ENCODE results near the gene TENM4.

TENM4 gene

GRCh38 chr11:78952175-78952574 is 488.7 kb downstream of the TENM4 start:
- H3K36me3 Mint-ChIP-seq (ENCODE audit: insufficient read depth), result no peaks in the 10 kb centered on the region
- no peak overlapping the region for H3K4me3 Mint-ChIP-seq
- H3K4me1 Mint-ChIP-seq, result no peaks in the 10 kb centered on the region
- no peak for DNase-seq (ENCODE audit: low spot score in 2 of 2)
- peaks cover 31% of the 10 kb centered on the region for H3K27me3 Mint-ChIP-seq
- no peaks in the 10 kb centered on the region for H3K9me3 Mint-ChIP-seq
- no peak for ATAC-seq (replicated peaks; ENCODE audit: extremely low read depth, poor library complexity, severe bottlenecking)
- H3K27ac Mint-ChIP-seq (ENCODE audit: low read depth), result no peak overlapping the region

DNA sequence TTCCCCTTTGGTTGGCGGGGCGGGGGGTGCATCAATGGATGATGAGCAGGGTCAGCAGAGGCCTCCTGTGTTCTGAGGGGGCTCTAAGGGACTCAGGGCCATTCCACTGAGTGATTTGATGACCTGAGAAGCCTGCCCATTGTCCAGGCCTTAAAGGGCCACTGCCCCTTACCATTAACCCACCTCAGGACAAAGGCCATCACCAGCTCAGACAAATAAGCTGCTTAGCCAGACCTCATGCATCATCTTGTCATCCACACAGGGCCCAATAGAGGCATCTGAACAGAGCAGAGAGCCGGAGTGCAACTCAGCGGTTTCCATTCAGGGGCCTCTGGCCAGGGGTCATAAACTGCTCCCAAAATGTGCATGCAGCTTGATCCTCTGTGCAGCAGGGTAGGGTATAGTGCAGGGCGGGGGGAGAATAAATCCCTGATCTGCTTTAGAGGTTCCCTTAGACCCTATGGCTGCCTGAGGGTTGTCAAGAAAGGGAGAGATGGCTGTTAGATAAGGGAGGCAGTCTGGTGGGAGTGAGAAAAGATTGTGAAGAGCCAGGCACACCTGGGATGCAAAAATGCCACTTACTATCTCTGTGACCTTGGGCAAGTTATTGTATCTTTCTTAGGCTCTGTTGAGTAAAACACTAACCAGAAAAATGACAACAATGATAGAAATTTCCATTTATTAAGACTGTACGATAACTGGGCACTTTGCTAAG is 490.7 kb downstream of the TENM4 start:
- Mint-ChIP-seq H3K36me3 (ENCODE audit: insufficient read depth) (no peaks in the 10 kb centered on the region), H3K27me3 (peaks cover 31% of the 10 kb centered on the region), H3K4me1 (no peaks in the 10 kb centered on the region), H3K9me3 (no peaks in the 10 kb centered on the region), H3K27ac (ENCODE audit: low read depth) (no peak overlapping the region), H3K4me3 (no peak overlapping the region)
- no peak for ATAC-seq (replicated peaks; ENCODE audit: extremely low read depth, poor library complexity, severe bottlenecking)
- DNase-seq (ENCODE audit: low spot score in 2 of 2), result no peak

DNA sequence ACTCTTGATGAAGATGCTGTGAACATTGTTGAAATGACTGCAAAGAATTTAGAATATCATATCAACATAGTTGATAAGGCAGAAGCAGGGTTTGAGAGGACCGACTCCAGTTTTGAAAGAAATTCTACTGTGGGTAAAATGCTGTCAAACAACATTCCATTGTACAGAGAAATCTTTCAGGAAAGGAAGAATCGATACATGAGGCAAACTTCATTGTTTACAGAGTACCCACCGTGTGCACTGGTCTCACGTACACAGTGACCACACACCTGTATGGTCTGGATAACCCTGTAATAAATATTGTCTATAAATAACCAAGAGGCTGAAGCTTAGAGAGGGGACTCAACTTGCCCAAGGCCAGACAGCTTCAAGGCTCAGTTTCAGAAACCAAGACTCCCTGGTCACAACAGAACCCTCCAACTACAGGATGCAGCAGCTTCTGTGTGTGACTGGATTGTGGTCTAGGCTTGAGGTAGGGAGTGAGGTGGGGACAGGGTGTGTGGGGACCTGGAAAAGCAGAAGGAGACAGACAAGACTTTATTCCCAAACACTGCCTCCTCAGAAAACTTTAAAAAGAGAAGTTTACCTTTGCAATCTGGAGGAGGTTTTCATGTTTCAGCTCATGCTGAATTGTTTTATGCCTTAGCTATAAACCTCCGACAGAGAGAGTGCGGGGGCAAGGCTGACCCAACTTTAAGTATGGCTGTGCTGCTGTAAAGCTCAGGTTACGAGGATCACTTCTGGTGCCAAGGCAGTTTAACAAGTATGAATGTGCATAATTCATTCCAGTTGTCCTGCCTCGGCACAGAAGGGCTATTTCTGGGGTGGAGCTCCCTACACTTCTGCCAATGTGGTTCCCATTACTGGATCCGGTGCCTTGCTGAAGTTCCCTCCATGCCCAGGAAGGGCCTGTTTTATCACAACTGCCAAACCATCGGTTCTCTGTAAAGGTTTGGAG is 493.6 kb downstream of the TENM4 start:
- H3K36me3 Mint-ChIP-seq (ENCODE audit: insufficient read depth), result no peaks in the 10 kb centered on the region
- no peaks in the 10 kb centered on the region for H3K9me3 Mint-ChIP-seq
- no peak overlapping the region for H3K27ac Mint-ChIP-seq (ENCODE audit: low read depth)
- peaks cover 24% of the 10 kb centered on the region for H3K27me3 Mint-ChIP-seq
- no peak for ATAC-seq (replicated peaks; ENCODE audit: extremely low read depth, poor library complexity, severe bottlenecking)
- DNase-seq (ENCODE audit: low spot score in 2 of 2), result no peak
- H3K4me1 Mint-ChIP-seq, result no peaks in the 10 kb centered on the region
- H3K4me3 Mint-ChIP-seq, result no peak overlapping the region

- Mint-ChIP-seq H3K9me3 (no peaks in the 10 kb centered on the region), H3K27ac (ENCODE audit: low read depth) (no peak overlapping the region), H3K4me1 (no peaks in the 10 kb centered on the region), H3K27me3 (peaks cover 25% of the 10 kb centered on the region), H3K4me3 (no peak overlapping the region), H3K36me3 (ENCODE audit: insufficient read depth) (no peaks in the 10 kb centered on the region)
- ATAC-seq (replicated peaks; ENCODE audit: extremely low read depth, poor library complexity, severe bottlenecking) (no peak), DNase-seq (ENCODE audit: low spot score in 2 of 2) (no peak)
These were observed 497.0 kb downstream of the TENM4 start for GRCh38 chr11:78943841-78944240.

DNA sequence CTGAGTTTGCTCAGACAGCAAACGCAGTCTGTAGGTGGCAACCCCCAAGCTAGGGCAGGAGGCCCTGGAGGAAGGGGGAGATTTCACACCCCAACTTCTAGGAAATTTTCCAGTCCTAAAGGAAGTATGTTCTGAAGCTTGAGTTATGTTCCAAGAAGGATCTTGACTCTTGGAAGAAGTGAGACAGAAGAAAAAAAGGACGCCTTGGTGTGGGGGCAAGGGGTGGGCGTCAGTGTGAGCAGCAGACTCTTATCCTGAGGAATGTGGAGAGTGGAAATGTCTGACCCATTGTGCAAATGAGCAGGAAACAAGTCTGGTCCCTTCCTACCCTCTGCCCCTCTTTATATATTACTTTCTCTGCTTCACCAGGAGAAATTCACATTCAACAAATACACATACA is 497.7 kb downstream of the TENM4 start:
- Mint-ChIP-seq H3K9me3 (no peaks in the 10 kb centered on the region), H3K36me3 (ENCODE audit: insufficient read depth) (no peaks in the 10 kb centered on the region), H3K4me3 (no peak overlapping the region), H3K27ac (ENCODE audit: low read depth) (no peak overlapping the region), H3K27me3 (peaks cover 24% of the 10 kb centered on the region), H3K4me1 (no peaks in the 10 kb centered on the region)
- ATAC-seq (replicated peaks; ENCODE audit: extremely low read depth, poor library complexity, severe bottlenecking) (no peak), DNase-seq (ENCODE audit: low spot score in 2 of 2) (no peak)

GRCh38 chr11:78941226-78941851 is 499.5 kb downstream of the TENM4 start:
- H3K4me1 Mint-ChIP-seq, result no peaks in the 10 kb centered on the region
- no peak for DNase-seq (ENCODE audit: low spot score in 2 of 2)
- no peaks in the 10 kb centered on the region for H3K9me3 Mint-ChIP-seq
- peaks cover 24% of the 10 kb centered on the region for H3K27me3 Mint-ChIP-seq
- no peak overlapping the region for H3K27ac Mint-ChIP-seq (ENCODE audit: low read depth)
- no peaks in the 10 kb centered on the region for H3K36me3 Mint-ChIP-seq (ENCODE audit: insufficient read depth)
- no peak overlapping the region for H3K4me3 Mint-ChIP-seq
- no peak for ATAC-seq (replicated peaks; ENCODE audit: extremely low read depth, poor library complexity, severe bottlenecking)

DNA sequence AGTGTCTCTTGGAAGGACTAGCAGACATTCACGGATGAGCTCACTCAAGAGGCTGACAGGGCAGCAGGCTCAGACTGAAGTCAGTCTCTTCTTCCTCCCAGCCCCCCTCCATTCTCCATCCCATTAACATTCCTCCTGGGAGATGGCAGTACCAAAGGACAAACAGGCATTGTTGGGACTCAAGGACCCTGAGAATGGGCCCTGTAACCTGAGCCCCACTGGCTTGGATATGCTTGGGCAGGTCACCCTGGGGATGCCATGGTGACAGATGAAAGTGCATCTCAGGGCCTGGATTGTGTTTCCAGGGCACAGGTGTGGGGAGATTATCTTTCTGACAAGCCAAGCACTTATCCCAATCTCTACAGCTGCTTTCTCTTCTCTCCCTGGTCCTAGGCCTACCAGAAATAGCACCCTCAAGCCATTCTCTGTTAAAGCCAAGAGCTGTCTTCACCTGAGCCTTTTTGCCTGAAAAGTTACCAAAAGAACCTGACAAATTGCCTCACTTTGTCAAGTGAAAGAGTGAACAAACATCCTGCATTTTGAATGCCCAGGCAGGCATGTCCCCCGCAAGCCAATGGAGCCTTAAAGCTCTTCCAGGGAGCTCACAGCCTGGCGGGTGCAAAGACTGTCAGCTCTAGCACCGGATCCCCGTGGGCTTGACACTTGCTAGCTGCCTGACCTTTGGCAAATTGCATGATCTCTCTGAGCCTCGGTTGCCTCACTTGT is 500.2 kb downstream of the TENM4 start:
- H3K4me3 Mint-ChIP-seq, result no peak overlapping the region
- H3K36me3 Mint-ChIP-seq (ENCODE audit: insufficient read depth), result no peaks in the 10 kb centered on the region
- no peaks in the 10 kb centered on the region for H3K9me3 Mint-ChIP-seq
- no peaks in the 10 kb centered on the region for H3K4me1 Mint-ChIP-seq
- no peak for DNase-seq (ENCODE audit: low spot score in 2 of 2)
- no peak for ATAC-seq (replicated peaks; ENCODE audit: extremely low read depth, poor library complexity, severe bottlenecking)
- no peak overlapping the region for H3K27ac Mint-ChIP-seq (ENCODE audit: low read depth)
- peaks cover 24% of the 10 kb centered on the region for H3K27me3 Mint-ChIP-seq

DNA sequence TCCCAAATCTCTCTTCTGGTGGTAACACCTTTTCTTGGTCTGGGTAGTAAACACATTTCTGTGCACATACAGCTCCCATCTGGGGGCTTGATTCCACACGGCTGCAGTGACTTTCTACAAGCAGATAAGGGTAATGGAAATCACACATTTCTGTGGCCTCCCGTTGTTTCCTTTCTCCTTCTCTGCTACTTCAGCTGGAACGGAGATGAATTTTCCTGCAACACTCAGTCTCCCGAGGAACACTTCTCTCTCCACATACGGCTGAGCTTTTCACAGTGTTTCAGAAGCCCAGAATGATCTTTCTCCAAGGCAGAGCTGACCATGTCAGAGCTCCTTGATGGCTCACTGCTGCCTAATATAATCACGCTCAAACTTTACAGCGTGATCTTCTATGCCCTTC is 501.9 kb downstream of the TENM4 start:
- Mint-ChIP-seq H3K4me3 (no peak overlapping the region), H3K36me3 (ENCODE audit: insufficient read depth) (no peaks in the 10 kb centered on the region), H3K27ac (ENCODE audit: low read depth) (no peak overlapping the region), H3K27me3 (peaks cover 24% of the 10 kb centered on the region), H3K9me3 (no peaks in the 10 kb centered on the region), H3K4me1 (no peaks in the 10 kb centered on the region)
- DNase-seq (ENCODE audit: low spot score in 2 of 2) (no peak), ATAC-seq (replicated peaks; ENCODE audit: extremely low read depth, poor library complexity, severe bottlenecking) (no peak)

DNA sequence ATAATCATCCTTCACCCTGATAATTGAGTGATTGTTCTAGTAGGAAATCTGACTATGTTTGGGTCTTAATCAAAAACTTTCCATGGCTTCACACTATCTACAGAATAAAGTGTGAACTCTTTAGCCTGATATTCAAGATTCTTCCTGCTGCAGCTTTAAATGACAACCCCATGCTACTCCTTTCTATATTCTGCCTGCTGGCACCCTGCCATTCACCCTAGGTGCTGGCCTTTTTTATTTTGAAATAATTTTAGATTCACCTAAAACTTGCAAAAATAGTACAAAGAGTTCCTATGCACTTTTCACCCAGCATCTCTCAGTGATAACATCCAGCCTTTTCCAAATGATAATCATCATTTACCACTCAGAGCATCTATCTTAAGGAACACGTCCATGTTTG is 502.8 kb downstream of the TENM4 start:
- Mint-ChIP-seq H3K4me3 (no peak overlapping the region), H3K27ac (ENCODE audit: low read depth) (no peak overlapping the region), H3K27me3 (peaks cover 22% of the 10 kb centered on the region), H3K4me1 (no peaks in the 10 kb centered on the region), H3K9me3 (no peaks in the 10 kb centered on the region), H3K36me3 (ENCODE audit: insufficient read depth) (no peaks in the 10 kb centered on the region)
- DNase-seq (ENCODE audit: low spot score in 2 of 2), result no peak
- no peak for ATAC-seq (replicated peaks; ENCODE audit: extremely low read depth, poor library complexity, severe bottlenecking)

DNA sequence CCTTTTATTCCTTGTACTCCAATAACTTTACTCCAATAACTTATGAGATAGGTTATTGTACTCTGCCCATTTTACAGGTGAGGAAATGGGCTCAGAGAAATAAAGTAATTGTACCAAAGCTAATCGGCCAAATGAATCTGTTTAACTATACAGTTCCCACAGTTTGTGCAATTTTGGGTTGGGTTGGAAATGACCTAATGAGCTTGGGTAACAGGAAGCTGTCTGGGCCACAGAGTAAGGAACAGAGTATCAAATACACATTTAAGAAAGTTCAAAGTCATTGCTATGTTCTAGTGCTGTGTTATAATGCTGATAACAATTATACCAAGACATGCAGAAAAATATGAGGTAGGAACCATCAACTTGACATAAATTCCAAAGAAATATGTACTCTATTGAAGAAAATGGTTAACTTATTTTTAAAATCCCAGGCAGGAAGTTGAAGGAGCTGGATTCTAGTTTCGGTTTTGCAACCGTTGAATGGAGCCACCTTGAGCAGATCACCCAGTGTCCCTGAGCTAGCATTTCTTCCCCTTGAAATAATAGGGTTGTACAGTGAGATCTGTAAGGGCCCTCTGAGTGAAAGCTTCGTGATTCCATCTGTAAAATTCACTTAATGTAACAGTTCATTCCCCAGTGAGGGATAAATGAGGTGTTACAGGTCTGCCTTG is 505.3 kb downstream of the TENM4 start:
- H3K36me3 Mint-ChIP-seq (ENCODE audit: insufficient read depth), result no peaks in the 10 kb centered on the region
- DNase-seq (ENCODE audit: low spot score in 2 of 2) (no peak), ATAC-seq (replicated peaks; ENCODE audit: extremely low read depth, poor library complexity, severe bottlenecking) (no peak)
- H3K27me3 Mint-ChIP-seq, result peaks cover 13% of the 10 kb centered on the region
- H3K4me3 Mint-ChIP-seq, result no peak overlapping the region
- no peaks in the 10 kb centered on the region for H3K9me3 Mint-ChIP-seq
- no peak overlapping the region for H3K27ac Mint-ChIP-seq (ENCODE audit: low read depth)
- no peaks in the 10 kb centered on the region for H3K4me1 Mint-ChIP-seq

GRCh38 chr11:78933350-78933749 is 507.5 kb downstream of the TENM4 start:
- ATAC-seq (replicated peaks; ENCODE audit: extremely low read depth, poor library complexity, severe bottlenecking) (no peak), DNase-seq (ENCODE audit: low spot score in 2 of 2) (no peak)
- H3K27ac Mint-ChIP-seq (ENCODE audit: low read depth), result no peak overlapping the region
- no peaks in the 10 kb centered on the region for H3K36me3 Mint-ChIP-seq (ENCODE audit: insufficient read depth)
- no peak overlapping the region for H3K4me3 Mint-ChIP-seq
- no peaks in the 10 kb centered on the region for H3K4me1 Mint-ChIP-seq
- H3K9me3 Mint-ChIP-seq, result no peaks in the 10 kb centered on the region
- H3K27me3 Mint-ChIP-seq, result no peaks in the 10 kb centered on the region

DNA sequence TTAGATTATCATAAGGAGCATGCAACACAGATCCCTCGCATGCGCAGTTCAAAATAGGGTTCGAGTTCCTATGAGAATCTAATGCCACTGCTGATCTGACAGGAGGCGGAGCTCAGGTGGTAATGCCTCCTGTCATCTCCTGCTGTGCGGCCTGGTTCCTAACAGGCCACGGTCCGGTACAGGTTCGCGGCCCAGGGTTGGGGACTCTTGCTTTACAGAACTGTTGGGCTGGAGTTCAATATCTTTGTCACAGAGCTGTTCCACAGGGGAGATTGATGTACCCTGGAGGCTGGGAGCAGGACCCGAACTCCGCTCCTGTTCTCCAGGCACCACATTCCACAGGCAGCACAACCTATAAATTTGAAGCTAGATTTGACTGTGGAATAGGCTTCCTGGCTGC is 508.1 kb downstream of the TENM4 start:
- no peaks in the 10 kb centered on the region for H3K9me3 Mint-ChIP-seq
- no peaks in the 10 kb centered on the region for H3K36me3 Mint-ChIP-seq (ENCODE audit: insufficient read depth)
- ATAC-seq (replicated peaks; ENCODE audit: extremely low read depth, poor library complexity, severe bottlenecking), result no peak

More for the DNA sequence above, 508.1 kb downstream of the TENM4 start:
- H3K4me1 Mint-ChIP-seq, result no peaks in the 10 kb centered on the region
- H3K27me3 Mint-ChIP-seq, result no peaks in the 10 kb centered on the region
- no peak overlapping the region for H3K4me3 Mint-ChIP-seq
- H3K27ac Mint-ChIP-seq (ENCODE audit: low read depth), result no peak overlapping the region
- no peak for DNase-seq (ENCODE audit: low spot score in 2 of 2)

Data from central memory CD8-positive, alpha-beta T cell (primary cell).